GM21515 (cell line): Measurements from ENCODE around the gene DPH2.

Source experiments
- ATAC-seq: cut with Tn5 transposase; IDR thresholded peaks from one replicate; pipeline ENCODE4 v1.9.1; 2021; ENCODE audit not compliant: unreplicated experiment

Gene DPH2

DNA sequence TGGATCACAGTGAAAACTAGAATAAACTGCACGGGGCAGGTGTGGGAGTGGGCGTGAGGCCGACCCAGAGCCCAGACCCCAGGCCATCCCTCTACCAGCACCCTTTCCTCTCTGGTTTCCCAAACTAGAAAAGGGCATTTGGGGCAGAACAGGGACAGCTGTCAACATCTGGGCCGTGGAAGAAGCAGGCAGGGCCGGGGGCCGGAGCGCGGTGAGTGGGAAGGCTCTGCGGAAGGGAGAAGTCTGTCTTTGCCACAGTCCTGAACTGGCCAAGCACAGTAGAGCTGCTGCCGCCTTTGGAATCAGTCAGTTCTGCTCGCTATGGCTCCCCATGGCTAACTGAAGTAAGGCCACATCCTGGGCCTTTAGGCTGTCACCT, 28.2 kb downstream of the DPH2 start:
- no peak for ATAC-seq

DNA sequence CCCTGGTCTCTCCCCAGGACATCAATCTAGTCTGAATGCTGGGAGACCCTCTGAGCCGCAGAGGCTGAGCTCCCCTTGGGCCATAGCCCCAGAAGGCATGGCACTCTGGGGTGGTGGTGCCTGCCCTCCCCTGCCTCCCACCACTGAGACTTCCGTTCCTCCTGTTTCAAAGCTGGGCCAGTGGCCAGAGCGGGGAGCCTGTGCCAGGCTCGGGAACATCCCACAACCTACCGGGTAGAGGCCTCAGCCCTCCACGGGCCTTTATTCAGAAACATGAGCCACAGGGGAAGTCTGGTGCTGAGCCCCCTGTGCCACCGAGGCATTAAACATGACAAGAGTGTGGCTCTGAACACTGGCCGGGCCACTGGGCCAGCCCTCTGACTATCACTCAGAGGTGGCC, 29.6 kb downstream of the DPH2 start:
- ATAC-seq: no peak

GRCh38 chr1:44000122-44000665, 30.4 kb downstream of the DPH2 start:
- no peak for ATAC-seq

DNA sequence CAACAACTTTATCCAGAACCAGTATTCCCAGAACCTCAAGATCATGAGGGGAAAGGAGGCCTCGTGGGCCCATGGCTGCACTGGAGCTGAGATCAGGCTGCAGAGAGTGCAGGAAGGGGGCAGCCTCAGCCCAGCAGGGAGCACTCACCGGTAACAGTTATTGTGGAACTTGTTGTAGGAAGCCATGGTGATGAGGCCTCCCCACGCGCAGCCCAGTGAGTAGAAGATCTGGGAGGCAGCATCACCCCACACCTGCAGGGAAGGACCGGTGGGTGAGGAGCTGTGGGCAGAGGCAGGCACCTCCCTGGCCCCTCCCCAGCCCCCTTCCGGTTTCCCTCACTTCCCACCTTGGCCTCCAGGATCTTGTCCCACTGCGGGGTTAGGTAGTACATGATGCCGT, 32.4 kb downstream of the DPH2 start:
- no peak for ATAC-seq

GRCh38 chr1:44002606-44003157, 32.9 kb downstream of the DPH2 start:
- no peak for ATAC-seq

- no peak for ATAC-seq
Measured at GRCh38 chr1:44008259-44008658, 38.4 kb downstream of the DPH2 start.

- no peak for ATAC-seq
Measured at GRCh38 chr1:44010935-44011471, 41.2 kb downstream of the DPH2 start.

DNA sequence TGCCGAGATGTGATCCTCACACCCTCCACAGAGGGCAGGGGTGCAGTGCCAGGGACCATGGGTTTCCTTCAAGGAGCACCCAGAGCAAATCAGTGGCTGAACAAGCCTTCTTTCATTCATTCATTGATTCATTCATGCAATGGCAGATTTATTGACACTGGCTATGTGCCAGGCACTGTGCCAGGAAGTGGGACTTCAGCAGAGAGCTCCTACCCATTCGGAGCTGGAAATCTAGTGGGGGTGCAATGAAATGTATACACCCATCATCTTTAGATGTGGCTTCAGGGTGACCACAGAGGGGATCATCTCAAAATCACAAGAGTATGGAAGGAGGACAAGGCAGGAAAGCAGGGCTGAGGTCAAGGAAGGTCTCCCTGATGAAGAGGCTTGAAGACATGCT, 42.6 kb downstream of the DPH2 start:
- ATAC-seq: no peak

- no peak for ATAC-seq
Measured at GRCh38 chr1:44012941-44013609, 43.3 kb downstream of the DPH2 start.

DNA sequence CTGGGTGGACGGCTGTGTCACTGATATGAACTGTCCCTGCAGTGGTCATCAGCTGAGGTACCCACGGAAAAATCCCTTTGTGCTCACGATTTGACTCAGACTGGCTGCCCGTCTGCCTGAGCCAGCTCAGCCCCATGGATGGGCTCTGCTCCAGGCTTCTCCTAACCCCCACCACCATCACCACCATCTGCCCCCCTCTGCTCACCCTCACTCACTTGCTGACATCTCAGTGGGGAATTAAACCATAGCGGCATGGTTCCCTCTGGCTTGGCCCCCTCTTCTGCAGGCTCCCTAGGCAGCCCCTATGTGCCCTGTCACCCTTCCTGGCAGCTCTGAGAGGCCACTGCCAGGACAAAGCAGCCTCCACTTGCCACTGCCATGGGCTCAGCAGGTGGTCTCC, 44.1 kb downstream of the DPH2 start:
- ATAC-seq: no peak

- ATAC-seq: no peak
Measured at GRCh38 chr1:44014365-44015104, 44.7 kb downstream of the DPH2 start.

DNA sequence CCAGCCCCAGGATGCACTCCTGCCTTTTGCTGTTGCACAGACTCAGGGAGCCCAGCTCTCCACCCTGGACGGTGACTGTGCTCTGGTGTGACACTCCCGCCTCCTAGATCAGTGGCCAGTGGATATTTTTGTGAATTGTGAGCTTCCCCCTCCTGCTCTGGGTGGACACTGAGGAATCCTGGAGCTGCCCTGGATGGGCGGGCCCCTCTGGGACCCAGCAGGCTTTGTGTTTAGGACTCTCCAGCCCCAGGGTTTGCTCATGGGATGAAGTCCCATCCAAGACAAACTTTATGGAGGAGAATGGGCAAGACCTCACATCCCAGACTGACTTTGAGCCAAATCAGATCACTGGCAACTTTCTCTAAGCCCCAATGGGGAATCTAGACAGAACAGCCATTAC, 45.4 kb downstream of the DPH2 start:
- ATAC-seq: no peak

DNA sequence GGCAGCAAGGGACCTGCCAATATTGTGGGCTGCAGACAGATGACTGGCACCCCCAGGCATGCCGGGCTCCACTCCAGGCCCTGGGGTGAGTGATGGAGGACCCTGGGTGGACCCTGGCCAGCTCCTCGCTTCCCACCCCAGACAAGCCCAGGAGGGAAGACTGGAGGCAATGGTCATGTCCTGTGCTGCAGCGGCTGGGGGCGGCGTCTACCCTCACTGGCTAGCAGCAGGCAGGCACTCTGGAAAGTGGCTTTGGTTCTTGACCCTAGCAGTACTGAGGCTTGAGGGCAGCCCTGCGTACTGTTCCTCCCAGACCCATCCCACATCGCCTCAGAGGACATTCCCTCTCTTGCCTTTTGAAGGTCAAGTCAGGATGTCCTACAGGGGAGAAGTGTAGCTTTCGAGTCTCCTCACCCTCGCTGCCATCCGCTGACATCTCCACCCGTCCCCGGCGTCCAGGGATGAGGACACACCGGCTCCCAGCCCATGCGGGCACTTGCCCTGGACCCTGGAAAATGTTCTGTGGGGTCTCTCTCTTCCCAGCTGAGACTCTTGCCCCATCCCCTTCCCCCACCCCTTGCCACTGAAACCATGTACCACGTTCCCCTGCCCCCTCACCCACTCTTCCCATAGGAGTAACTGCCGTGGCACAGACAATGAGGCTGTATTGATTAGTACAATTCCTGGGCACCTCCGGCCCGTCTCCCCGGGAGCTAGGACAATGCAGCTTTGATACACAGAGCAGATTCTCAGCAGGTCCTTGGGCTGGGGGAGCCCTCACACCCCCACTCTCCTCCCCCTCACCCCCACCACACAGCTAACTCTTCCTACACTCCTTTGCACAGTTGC, 46.5 kb downstream of the DPH2 start:
- no peak for ATAC-seq

- no peak for ATAC-seq
Measured at GRCh38 chr1:44016890-44017400, 47.1 kb downstream of the DPH2 start.

DNA sequence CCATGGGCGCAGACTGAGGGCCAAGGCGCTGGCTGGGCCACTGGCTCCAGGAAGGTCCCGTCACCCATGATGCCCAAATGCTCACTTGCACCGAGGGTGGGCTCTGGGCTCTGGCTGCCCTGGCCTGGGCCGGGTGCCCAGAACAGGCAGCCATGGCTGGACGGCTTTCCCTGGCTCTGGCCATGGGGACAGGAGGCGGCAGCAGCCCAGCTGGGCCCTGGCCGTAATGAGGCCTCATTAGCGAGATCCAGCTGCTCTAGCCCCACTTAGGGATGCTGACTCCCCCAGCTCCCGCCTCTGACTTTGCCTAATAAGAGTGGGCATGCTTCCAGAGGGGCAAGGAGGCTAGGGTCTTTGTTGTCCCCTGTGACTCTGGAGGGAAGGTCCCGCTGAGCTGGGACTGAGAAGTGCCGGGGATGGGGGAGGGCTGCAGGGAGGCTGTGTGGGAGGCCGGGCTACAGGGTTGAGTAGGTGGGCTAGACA, 49.7 kb downstream of the DPH2 start:
- no peak for ATAC-seq

- no peak for ATAC-seq
Measured at GRCh38 chr1:44020464-44020863, 50.7 kb downstream of the DPH2 start.

DNA sequence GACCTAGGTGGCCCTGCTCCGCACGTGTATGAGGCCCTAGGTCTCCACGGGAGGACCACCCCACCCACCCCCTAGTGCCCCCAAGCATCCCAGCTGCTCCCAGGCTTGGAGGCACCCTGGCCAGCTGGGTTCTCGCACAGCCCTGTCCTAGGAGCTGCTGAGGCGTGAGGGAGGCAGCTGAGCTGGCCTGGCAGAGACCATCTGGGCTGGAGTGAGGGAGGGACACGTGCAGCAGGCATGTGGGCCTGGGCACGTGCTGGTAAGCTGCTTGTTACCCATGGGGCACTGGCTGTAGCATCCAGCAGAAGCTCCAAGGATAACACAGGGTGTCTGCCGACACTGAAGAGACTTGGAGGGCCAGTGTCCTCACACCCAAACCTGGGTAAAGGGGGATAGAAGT, 51.3 kb downstream of the DPH2 start:
- no peak for ATAC-seq

DNA sequence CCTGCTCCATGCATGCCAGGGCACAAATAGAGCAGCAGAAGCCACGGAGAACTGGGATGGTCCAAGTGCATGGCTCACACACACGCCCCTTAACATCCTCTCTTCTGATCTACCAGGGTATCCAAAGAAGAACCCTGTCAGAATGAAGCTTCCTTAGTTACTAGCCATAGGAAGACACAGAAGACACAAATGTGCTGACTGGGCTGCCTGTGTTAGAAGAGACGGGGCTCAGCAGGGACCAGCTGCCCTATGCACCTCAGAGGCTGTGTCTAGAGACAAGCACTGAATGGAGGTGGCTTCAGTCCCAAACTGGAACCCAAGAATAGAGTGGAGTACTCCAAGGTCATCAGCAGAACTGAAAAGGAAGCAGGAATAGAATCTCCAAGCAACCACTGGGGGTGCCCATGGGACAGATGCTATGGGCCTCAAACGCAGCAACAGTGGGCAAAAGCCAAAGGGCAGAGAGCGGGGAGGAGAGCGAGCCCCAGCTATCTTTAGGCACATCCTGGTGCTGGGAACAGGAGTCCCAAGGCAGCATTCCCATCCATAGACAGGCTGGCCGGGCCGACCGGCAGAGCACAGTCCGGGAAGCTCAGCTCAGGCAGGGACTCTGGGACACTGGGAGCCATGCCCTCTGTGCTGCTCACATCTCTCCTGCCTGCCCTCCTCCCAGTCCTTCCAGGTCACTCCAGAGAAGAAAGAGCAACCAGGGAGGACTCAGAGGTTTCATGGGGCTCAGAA, 51.9 kb downstream of the DPH2 start:
- ATAC-seq: no peak
